Activated naive CD4-positive, alpha-beta T cell (primary cell): ENCODE measurements around the gene MAP1LC3A.

ENCODE experiments used
- DNase-seq, 4 experiments: peaks; one replicate each; lab custom pipeline; 2025; lab: John Stamatoyannopoulos, UW

The MAP1LC3A gene

DNA sequence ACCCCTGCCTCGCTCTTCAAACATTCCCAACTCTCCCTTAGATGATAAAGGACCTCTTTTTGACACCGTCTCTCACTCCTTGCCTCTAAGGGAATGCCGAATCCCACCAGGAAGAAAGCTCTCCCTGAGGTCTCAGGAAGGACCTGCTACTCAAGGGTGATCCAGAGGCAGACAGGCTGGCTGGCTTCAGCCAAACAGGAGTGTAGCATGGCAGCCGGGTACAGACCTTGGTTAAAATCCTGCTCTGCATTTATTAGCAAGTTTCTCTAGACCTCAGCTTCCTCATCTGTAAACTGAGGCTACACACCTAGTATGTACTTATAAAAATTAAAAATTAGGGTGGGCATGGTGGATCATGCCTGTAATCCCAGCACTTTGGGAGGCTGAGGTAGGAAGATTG, 17.2 kb downstream of the MAP1LC3A start:
- no peak for DNase-seq

DNA sequence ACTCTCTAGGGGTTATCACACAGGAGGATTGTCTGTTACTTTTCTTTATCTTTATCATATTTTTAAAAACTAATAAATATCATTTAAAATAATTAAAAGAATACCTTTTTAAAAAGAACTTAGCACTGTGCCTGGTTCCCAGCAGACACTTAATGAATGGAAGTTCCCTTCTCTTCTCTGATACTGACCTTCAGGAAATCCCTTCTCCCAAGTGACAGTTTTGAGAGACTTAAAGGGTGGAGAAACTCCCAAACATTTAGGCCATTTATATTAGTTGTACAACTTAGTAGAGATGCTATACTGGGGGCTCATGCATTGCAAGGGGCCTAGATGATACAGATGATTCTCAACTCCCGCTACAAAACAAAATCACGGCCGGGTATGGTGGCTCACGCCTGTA, 18.5 kb downstream of the MAP1LC3A start:
- DNase-seq: no peak

DNA sequence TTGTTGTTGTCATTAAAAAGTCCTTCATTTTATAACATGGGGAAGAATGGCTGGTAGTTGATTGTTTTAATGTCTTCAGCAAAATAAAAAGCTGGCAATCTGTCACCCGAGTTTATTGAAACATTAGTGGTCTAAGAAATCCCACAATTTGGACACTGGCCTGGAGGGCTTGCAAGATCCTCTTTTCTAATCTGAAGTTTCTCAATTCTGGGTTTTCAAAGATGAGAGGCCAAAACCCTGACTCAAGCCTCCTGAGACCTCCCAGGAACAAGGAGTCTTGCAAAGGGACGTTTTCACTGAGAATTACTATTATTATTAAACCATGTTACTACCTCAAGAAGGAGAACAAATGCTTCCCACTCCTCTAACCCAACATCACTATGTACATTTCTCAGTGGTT, 19.5 kb downstream of the MAP1LC3A start:
- DNase-seq: no peak

DNA sequence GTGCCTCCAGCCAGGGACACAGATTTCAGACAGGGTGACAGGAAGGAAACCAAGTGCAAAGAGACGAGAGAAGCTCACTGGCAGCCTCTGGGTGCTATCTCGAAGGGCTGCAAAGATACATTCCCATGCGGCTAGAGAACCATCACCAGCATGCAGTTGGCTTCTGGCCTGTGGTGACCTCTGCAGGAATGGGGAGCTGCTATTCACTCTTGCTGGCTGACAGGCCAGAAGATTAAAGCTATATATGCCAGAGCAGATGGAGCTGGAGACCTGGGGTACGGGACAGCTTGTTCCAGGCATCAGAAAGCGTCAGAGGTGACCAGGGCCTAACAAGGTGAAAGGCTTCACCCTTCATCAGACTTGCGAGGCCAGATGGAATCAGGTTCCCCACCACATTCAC, 20.0 kb downstream of the MAP1LC3A start:
- no peak for DNase-seq

DNA sequence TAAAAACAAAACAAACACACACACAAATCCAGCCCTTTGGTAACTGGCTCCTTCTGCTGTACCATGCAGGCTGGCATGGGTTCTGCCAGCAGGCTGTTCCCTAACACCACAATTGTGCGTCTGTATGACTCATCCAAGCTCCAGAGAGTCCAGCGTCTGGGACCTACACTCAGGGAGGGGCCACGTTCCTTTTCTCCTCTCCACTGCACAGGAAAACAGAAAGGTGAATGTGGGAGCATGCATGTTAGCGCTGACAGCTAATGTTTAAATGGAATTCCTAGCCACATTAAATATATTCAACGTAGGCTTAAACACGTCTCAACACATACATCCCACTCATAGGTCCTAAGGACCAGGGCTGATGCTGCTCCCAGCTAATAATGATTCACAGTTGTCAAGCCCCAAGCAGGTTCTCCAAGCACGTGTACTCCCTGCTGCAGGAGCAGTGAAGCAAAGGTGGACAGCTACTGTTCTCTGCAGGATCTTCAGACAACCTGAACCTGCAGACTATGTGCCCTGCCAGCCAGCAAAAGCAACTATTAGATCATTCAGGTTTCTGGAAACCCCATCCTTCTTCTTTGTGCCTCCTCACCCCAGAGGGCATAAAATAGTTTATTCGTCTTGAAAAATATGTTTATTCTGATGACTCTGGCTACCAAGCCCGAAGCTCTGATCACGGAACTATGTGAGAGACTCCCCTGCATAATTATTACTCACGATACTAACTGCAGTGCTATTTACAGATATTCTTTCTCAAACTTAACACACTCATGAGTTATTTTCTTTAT, 20.9 kb downstream of the MAP1LC3A start:
- DNase-seq: no peak

DNA sequence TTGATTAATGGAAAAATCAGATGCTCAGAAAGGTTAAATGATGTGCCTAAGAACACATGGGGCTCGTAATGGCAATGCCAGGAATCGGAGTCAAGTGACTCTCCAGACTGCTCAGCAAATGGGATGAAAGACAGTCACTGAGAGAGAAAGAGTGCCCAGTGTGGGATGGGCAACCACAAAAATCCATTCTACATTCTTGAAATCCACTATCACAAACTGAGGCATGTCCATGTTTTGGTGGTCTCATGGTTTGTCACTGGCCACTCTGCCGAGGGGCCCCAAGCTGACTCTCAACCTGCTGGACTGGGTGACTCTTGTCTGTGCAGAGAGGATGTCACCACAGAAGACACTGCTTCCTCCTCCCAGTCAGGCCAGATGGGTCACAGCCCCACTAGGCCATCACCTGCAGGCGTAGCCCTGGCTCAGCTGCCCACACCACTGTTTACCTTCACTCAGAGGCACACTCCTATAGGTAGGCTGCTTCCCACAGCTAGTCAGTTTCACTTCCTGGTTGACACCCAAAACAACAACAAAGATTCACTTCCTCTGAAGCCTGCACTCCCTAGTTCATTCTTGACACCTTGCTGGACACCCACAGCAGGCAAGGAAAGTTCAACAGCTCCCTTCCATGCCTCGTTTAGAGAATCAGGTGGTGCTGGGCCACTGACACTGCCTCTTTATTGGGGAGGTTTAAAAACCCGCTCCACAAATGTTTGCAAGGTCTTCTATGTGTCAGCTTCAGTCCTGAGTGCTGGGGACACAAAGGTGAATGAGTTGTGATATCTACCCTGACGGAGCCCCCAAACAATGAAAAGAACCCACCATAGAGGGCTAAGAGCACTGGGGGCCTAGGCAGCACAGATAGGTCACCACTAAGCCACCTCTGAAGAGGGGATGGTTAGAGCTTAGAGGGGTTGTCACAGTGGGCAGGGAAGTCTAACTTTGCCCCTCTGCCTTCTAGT, 21.7 kb downstream of the MAP1LC3A start:
- no peak for DNase-seq

DNA sequence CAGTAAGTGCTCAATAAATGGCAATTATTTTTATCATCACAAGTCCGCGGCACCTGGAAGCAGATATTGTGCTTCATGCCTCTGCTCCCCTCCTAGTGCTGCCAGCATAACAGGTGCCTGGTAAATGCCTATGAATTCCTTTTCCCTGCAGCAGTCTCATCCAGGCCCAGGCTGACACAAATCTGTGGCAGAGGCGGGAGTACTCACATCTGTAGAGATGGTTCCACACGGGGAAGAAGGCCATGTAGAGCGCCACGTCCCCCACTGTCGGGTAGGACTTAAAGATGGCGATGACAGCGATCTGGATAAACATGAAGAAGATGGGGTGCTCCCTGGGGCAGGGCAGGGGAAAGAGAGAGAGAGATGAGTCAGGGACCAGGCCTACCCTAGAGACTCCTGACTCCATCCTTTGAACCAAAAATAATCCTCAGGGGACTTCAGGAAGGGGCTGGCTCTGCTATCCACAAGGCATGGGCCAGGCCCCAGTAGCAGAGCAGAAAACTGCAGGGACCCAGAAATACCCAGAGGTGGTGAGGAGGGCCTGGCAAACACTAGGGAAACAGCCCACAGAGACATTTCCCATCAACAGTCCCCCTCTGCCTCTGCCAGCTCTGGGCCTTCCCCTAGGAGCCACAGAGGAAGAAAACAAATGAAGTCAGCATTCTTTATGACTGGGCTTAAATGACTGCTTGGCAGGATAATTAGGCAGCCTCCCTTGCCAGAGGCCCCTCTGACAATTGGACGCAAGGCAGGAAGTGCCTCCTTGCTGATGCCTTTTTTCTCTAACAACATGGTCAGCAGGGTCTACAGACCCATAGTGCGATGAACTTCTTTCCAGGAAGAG, 23.0 kb downstream of the MAP1LC3A start:
- no peak for DNase-seq

DNA sequence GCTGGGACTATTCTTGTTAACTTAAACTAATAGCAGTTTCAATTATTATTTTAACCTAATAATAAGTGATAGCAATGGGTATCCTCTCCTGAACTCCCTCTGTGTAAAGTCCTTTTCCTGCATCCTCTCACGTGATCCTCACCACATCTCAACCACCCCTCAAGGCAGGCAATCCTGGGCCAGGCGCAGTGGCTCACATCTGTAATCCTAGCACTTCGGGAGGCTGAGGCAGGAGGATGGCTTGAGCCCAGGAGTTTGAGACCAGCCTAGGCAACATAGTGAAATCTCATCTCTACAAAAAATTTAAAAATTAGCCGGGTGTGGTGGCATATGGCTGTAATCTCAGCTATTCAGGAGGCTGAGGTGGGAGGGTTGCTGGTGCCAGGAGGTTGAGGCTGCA, 23.7 kb downstream of the MAP1LC3A start:
- DNase-seq: no peak

DNA sequence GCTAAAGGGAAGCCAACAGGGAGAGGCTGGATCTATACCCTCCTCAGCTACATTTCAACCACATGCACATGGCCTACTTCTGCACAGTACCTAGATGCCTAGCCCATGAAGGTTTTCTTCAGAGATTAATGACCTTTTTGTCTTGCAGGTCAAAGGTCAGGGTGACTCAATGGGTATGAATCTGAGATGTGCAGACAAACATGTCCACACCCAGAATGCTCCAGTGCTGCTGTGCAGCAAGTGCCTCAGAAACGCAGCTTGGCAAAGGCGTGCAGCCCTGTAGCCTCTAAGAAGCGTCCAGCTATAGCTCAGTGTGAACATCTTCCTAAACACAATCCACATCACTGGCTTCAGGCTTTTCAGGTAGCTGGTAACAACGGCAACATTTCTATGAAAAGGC, 24.4 kb downstream of the MAP1LC3A start:
- DNase-seq: no peak

DNA sequence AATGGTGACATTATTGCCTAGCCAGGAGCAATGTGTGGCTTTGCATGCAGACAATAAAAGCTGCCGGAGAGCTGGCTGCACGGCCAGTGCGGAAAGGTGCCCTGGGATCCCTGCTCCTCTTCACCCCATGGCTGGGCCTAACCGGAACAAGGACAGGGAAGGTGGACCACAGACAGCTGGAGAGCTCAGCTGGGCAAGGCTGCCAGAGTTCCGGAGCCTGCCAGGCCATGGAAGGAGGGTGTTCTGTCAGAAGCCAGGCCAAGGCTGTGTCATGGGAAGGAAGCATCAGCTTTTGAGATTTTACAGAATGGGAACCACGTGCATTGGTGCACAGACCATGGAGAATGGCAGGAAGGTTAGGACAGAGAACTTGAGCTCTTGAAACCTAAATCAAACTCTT, 25.0 kb downstream of the MAP1LC3A start:
- DNase-seq: no peak

DNA sequence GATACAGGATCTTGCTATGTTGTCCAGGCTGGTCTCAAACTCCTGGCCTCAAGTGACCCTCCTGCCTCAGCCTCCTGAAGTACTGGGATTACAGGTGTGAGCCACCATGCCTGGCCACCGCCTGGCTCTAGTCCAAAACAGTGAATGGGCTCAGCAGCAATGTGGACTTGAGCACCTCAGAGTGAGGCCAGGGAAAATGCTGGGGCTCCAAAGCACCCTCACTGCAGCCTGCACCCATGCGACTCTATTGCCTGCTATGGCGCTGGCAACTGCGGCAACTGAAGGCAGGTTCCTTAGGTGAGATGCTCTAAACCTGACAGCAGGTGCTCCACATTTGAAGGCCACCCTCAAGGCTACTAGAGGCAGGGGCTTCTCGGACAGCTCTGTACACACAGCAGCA, 26.5 kb downstream of the MAP1LC3A start:
- no peak for DNase-seq

DNA sequence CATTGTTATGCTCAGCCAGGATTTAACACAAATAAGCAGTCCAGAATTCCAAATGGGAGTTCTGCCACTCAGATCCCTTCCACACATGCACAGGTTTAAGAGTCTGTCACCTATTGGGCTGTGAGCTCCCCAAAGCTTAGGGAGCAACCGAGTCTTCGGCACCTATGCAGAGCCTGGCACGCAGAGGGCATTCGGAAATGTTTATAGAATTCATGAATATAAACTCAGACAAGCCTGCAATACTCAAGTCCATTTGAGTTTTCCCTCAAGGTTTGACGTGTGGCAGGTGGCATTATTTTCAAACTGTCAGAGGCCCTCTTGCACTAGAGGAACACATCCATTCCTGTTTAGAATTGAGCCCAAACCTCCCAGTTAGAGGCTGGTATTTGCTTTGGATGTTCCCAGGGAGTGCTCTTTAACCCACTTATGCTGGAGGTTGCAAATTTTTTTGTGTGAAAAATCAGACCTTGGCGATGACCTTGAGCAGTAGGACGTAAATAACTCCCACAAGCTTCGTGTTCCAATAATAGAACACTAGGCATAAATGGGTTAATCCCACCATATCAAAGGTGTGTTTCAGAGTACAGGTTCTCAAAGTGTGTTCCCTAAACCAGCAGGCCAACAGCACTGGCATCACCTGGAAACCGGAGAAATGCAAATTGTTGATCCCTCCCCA, 28.1 kb downstream of the MAP1LC3A start:
- no peak for DNase-seq

DNA sequence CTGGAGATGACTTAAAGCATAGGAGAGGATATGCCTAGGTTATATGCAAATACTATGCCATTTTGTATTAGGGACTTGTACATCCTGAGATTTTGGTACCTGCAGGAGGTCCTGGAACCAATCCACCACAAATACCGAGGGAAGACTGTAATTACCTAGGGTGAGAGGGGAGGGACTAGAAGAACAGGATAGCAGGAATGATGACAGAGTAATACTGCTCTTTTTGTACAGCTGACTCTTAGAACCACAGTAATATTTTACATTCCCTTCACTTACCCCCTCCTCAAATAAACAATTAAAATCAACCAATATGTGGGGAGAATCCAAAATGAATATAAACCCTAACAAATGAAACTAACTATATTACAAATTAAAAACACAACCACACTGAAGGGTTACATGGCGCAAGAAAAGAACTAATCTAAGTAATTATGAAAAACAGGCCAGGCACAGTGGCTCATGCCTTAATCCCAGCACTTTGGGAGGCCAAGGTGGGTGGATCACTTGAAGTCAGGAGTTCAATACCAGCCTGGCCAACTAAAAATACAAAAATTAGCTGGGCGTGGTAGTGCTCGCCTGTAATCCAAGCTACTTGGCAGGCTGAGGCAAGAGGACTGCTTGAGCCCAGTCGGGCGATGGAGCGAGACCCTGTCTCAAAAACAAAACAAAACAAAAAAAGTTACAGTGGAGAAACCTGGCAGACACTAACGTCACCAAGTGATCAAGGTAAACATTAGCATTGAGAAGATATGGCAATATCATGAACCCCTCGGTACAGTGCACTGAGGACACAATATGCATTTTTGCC, 37.1 kb downstream of the MAP1LC3A start:
- no peak for DNase-seq

DNA sequence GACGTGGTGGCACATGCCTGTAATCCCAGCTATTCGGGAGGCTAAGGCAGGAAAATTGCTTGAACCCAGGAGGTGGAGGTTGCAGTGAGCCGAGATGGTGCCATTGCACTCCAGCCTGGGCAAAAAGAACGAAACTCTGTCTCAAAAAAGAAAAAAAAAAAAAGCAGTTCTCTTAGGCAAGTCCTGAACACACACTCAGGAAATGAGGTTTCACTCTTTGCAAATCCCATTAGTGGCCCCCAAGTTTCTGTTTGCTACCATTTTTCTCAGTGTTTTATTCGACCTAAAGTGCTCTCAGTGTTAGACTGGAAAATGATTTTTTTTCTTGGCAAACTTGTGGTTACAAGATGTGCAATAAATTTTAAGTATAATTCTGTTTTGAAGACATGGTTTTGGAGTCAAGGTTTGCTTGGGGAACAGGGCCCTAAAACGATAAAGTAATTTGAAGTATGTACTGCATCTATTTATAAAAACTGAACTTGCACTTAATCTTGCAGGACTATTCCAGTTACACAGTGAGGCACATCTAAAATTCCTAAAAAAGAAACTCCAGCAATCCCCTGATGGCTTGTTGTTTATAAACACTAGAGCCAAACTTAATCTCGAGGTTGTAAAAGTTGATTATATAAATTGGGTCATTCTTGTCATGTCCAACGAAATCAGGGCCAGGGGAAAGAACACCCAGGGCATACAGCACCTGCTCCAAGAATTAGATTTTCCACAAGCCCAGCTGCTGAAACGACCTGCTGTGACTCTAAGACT, 42.6 kb downstream of the MAP1LC3A start:
- no peak for DNase-seq

DNA sequence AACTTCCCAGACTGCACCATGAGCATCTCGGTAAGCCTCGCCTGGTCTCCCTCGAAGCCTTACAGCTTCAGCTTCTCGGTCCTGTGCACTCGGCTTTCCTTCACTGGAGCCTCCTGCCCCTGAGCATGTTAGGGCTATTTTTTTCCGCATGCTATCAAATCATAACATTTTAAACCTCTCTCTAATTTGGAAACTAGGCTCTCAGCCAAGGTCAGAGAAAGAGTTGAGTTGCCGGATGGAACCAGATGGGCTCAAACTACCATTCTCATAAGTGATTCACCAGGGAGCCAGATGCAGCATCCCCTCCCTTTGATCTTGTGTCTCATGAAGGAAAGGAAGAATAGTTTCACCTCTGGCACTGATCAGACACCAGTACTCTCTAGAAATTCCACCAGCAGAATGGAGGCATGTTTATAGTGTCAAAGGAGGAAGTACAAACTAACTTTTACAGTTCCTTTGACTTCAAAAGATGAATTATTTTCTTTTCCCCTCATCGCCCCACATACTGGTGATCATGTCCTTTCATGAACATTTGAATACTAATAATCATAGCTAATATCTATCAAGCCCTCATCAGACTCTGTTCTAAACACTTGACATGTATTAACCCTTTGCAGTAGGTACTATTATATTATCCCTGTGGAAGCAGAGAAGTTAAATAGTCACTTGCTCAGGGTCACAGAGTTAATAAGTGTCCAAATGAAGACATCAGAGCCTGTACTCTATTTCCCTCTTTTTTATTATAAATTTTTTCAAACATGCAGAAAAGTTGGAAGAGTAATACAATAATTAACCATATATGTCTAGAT, 46.7 kb downstream of the MAP1LC3A start:
- no peak for DNase-seq

DNA sequence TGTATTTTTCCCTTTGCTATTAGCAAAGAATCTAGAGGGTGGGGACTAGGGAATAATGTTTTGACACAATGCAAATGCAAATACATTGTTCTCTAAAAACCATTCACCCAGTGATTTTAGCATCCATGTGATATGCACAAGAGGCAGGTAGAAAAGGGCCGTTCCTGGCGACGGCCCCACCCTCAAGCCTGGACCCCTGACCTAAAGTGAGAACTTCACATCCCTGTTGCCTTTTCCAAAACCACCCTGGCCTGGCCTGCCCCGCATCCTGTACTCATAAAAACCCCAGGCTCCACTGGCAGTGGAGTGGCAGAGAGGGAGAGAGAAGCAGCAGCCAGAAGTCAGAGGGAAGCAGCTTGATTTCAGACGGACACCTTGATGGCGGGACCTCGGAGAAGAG, 48.5 kb downstream of the MAP1LC3A start:
- no peak for DNase-seq
